Thyroid gland (tissue), 4 donors: ENCODE measurements around the gene TOM1L1. TPM values are rescaled to one million over a fixed set of nuclear protein-coding genes. Genes with fewer than 3 reads are reported as not detected.

Experiments used
- DNase-seq, 2 donors: peaks; one replicate each; pipeline ENCODE4 v3.0.0-alpha.2; 2019
- H3K27ac ChIP-seq, 3 donors: fragments of 200-600 bp; sonication (generic); 1 replicate in 2 of 3; 2 replicates in 1 of 3; pipeline ENCODE4 v1.5.1; 2016 to 2019; ENCODE audit warnings: mild to moderate bottlenecking in 1 of 3, moderate library complexity in 1 of 3
- H3K27me3 ChIP-seq: fragments of 200-600 bp; sonication (generic); one replicate; pipeline ENCODE4 v1.5.1; 2019
- H3K36me3 ChIP-seq, 2 donors: fragments of 200-600 bp; sonication (generic); one replicate each; pipeline ENCODE4 v1.5.1; 2016 to 2019
- H3K4me1 ChIP-seq, 2 donors: fragments of 200-600 bp; sonication (generic); one replicate each; pipeline ENCODE4 v1.5.1; 2017 to 2019
- H3K4me3 ChIP-seq, 3 donors: fragments of 200-600 bp; sonication (generic); replicated peaks in 1 of 3; 1 replicate in 2 of 3; 2 replicates in 1 of 3; pipeline ENCODE4 v1.5.1; 2016; ENCODE audit warnings: mild to moderate bottlenecking in 1 of 3
- H3K9me3 ChIP-seq: fragments of 200-600 bp; sonication (generic); one replicate; pipeline ENCODE4 v1.5.1; 2017
- POLR2A ChIP-seq, 2 donors: fragments of 450-650 bp; IDR thresholded peaks; one replicate each; pipeline ENCODE4 v1.6.1; 2017; ENCODE audit warnings: antibody characterized with exemption in 2 of 2, mild to moderate bottlenecking in 2 of 2, moderate library complexity in 1 of 2
- WGBS, 2 donors: methylation state at CpG; one replicate each; pipeline ENCODE4 v1.1.5; 2017; 5-methylcytosine and 5-hydroxymethylcytosine counted together
- intact Hi-C: fragments of 100-400 bp; cut with DNase I; formaldehyde crosslinking; loops from one replicate; pipeline ENCODE4 v1.15.1; 2023
- total RNA-seq, 4 donors: library from RNA; depleted of rRNA; stranded (reverse); fragments of >200 nt; gene quantifications; one replicate each; pipeline ENCODE4 v1.2.3, GENCODE V29; 2016
- TF ChIP-seq, protein P1 (sequence below), 6 experiments: fragments of 200-600 bp in 3 of 6; fragments of 450-650 bp in 3 of 6; sonication (generic) in 3 of 6; IDR thresholded peaks; one replicate each; pipeline ENCODE4 v1.5.1; 2016 to 2019; ENCODE audit warnings: antibody characterized with exemption in 6 of 6, mild to moderate bottlenecking in 2 of 6, inconsistent platforms in 1 of 6, moderate library complexity in 1 of 6

The TOM1L1 gene, protein sequence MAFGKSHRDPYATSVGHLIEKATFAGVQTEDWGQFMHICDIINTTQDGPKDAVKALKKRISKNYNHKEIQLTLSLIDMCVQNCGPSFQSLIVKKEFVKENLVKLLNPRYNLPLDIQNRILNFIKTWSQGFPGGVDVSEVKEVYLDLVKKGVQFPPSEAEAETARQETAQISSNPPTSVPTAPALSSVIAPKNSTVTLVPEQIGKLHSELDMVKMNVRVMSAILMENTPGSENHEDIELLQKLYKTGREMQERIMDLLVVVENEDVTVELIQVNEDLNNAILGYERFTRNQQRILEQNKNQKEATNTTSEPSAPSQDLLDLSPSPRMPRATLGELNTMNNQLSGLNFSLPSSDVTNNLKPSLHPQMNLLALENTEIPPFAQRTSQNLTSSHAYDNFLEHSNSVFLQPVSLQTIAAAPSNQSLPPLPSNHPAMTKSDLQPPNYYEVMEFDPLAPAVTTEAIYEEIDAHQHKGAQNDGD
- total RNA-seq = 100 to 1,000 TPM in 3 of 4 donors, 10 to 100 TPM in 1; 89.6 to 116 (median 109) TPM

DNA sequence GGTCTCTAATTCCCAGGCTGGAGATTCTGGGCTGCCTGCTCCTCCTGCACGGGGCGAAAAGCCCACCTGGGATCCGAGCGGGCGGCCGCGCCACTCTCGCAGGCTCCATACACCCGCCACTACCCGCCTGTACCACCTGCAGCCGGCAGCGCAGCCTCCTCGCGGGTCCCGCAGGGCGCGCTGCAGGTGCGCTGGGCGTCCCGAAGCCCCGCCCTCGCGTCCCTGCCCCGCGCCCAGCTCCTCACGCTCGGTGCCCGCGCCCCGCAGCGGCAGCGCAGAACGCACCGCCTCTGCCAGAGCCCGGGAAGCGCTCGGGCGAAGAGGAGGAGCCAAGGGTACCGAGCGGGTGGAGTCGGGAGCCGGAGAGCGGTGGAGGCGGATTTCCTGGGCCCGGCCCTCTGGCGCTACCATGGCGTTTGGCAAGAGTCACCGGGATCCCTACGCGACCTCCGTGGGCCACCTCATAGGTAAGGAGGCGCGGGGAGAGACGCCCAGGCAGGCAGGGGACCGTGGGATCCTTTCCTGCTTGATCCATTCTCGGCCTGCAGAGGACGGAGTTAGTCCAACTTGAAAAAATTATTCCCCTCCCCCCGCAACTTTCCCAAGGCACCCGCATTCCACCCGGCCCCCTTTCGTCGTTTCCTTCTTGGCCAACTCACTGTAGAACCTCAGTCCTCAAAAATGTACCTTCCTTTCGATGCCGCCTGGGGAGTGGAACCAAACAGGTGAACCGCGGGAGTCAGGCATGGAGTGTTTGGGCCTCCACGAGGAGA lies at the start of gene TOM1L1:
TSS of gene TOM1L1 (plus strand) at position 396 of the 773 bp plus-strand sequence. CDS start at position 410, 14 bp downstream.
- Histone ChIP-seq H3K27me3 (no peaks in the 10 kb centered on the region), H3K4me3 (peak within 1 kb of the TSS; percentile 34 to 35 (median 34)), H3K36me3 (no peaks in the 10 kb centered on the region), H3K27ac (peak within 1 kb of the TSS in 2 of 3 donors; percentile 10 to 27), H3K4me1 (peaks cover 12% of the 10 kb centered on the region in 2 donors), H3K9me3 (no peaks in the 10 kb centered on the region)
- intact Hi-C loops = no loop called here
- peak; percentile 85 to 89 for DNase-seq
- WGBS, 2 donors = 2 to 3% methylated on average over 45 to 56 of the region's 67 CpGs
- TF ChIP-seq, protein P1, sequence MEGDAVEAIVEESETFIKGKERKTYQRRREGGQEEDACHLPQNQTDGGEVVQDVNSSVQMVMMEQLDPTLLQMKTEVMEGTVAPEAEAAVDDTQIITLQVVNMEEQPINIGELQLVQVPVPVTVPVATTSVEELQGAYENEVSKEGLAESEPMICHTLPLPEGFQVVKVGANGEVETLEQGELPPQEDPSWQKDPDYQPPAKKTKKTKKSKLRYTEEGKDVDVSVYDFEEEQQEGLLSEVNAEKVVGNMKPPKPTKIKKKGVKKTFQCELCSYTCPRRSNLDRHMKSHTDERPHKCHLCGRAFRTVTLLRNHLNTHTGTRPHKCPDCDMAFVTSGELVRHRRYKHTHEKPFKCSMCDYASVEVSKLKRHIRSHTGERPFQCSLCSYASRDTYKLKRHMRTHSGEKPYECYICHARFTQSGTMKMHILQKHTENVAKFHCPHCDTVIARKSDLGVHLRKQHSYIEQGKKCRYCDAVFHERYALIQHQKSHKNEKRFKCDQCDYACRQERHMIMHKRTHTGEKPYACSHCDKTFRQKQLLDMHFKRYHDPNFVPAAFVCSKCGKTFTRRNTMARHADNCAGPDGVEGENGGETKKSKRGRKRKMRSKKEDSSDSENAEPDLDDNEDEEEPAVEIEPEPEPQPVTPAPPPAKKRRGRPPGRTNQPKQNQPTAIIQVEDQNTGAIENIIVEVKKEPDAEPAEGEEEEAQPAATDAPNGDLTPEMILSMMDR (IDR thresholded peaks at IDR 0.05) = peak in 4 of 6 experiments; percentile 17 to 50 (median 44)
- peak in 1 of 2 donors; percentile 80 for TF ChIP-seq POLR2A (IDR thresholded peaks at IDR 0.05)

DNA sequence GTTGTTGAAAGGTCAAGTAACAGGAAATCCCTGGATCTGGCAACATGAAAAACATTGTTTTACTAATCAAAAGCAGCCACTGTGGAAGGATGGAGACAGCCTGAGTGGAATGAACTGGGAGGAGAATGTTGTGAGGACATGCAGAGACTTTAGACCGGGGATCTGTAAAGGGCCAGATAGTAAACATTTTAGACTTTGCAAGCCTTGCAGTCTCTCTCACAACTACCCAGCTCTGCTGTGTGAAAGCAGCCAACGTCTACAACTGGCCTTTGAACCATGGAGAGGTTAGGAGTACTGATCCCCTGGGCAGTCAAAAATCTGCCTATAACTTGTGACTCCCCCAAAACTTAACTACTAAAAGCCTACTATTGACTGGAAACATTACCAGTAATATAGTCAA lies 41.5 kb upstream of the TOM1L1 start:
- peaks cover 9 to 13% of the 10 kb centered on the region in 2 donors for H3K4me1 ChIP-seq
- no peaks in the 10 kb centered on the region for H3K27me3 ChIP-seq
- H3K27ac ChIP-seq = no peak overlapping the region
- no peaks in the 10 kb centered on the region for H3K9me3 ChIP-seq
- WGBS, 2 donors = 52 to 60% methylated on average over 2 of the region's 2 CpGs
- H3K4me3 ChIP-seq = no peak overlapping the region
- TF ChIP-seq, protein P1 (IDR thresholded peaks at IDR 0.05) = no peak
- no peak for TF ChIP-seq POLR2A (IDR thresholded peaks at IDR 0.05)
- DNase-seq = no peak
- H3K36me3 ChIP-seq = no peaks in the 10 kb centered on the region
- intact Hi-C loops = no loop called here

DNA sequence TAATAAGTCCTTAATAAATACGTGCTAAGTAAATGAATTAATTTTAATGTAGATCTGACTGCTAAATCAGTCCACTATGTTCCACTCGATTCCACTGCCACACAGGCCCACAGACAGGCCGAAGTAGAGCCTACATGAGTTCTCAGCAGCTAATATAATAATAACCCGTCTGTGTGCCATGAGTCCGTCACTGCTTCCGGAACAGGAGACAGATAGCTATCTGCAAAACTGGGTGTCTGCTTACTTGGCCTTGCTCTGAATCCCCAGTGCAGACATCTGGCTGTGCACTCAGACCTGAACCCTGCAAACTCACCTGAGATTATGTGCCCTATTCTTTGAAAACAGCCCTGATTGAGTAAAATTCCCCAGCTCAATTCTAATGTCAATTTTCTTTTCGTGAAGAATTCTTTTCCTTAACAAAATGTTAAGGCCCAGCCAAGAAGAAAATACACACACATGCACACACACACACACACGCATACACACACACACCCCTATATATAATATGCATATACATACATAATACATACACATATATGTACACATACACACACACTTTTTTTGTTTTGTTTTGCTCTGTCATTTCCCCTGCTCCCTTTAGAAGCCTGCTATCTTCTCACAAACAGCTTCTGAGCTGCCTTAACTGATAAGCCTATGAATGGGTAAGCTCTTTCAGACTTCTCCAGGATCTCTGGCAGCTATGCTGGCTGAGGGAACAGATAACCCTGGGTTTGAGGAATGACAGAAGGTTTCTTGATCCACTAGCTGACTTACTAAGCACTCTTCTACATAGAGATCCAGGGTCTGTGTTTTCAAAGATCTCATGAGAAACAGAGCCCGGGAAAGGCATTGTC lies 39.8 kb upstream of the TOM1L1 start:
- no peaks in the 10 kb centered on the region for H3K27me3 ChIP-seq
- WGBS, 2 donors = 88 to 93% methylated on average over 9 of the region's 9 CpGs
- H3K36me3 ChIP-seq = no peaks in the 10 kb centered on the region
- H3K4me1 ChIP-seq = peaks cover 9 to 24% of the 10 kb centered on the region in 2 donors
- no peak for DNase-seq
- no peaks in the 10 kb centered on the region for H3K9me3 ChIP-seq
- H3K27ac ChIP-seq = no peak overlapping the region
- H3K4me3 ChIP-seq = no peak overlapping the region
- intact Hi-C loops = no loop called here
- TF ChIP-seq, protein P1 (IDR thresholded peaks at IDR 0.05) = no peak
- TF ChIP-seq POLR2A (IDR thresholded peaks at IDR 0.05) = no peak

DNA sequence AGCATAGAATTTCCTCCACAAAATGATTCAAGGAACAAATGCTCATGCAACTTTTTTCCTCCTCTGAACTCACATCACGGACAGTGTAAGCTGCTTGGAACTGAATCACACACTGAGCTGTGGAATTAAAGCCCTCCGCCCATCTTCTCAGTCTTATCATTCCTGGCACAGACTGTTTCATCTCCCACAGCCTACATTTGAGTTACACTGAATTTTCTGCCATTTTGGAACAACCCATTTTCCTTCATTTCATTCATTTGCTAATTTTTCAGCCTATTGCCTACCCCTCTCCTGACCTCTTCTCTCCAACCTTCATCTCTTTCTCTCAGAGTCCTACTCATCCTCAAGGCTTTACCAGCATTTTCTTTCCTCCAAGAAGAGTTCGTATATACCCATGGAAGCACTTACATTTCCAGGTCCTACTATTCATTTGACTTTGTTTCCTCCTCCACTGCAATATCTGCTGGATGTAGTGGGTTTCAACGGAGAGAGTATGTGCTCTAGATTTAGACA lies 39.1 kb upstream of the TOM1L1 start:
- intact Hi-C loops = no loop called here
- 80 to 82% methylated on average over 4 of the region's 4 CpGs for WGBS, 2 donors

More for the DNA sequence above, 39.1 kb upstream of the TOM1L1 start:
- DNase-seq = no peak
- Histone ChIP-seq H3K4me1 (peaks cover 9 to 24% of the 10 kb centered on the region in 2 donors), H3K36me3 (no peaks in the 10 kb centered on the region), H3K4me3 (no peak overlapping the region), H3K27ac (no peak overlapping the region), H3K27me3 (no peaks in the 10 kb centered on the region), H3K9me3 (no peaks in the 10 kb centered on the region)
- TF ChIP-seq POLR2A (IDR thresholded peaks at IDR 0.05) = no peak
- TF ChIP-seq, protein P1 (IDR thresholded peaks at IDR 0.05) = no peak
